Cardiac fibroblast (primary cell): Measurements from ENCODE around the gene SERINC4.
A peak's percentile ranks its signal among the peaks of the same experiment; 100 is the strongest.
"Not testable (repeated sequence)": the region's sequence is repeated elsewhere in the genome, so short reads cannot be mapped to it uniquely, and the experiment has no call there.

Experiments
- DNase-seq, 2 donors: peaks; one replicate each; pipeline versions ENCODE4 v3.0.0 to v3.0.0-alpha.2; 2010; ENCODE audit warnings: low read depth in 2 of 2
- H3K4me3 ChIP-seq, 2 donors: replicated peaks in 1 of 2; 1 replicate in 1 of 2; 2 replicates in 1 of 2; pipeline ENCODE4 v1.5.1; 2011; ENCODE audit warnings: low read depth in 2 of 2, low read length in 2 of 2, mild to moderate bottlenecking in 2 of 2, moderate library complexity in 1 of 2
- CTCF ChIP-seq: IDR thresholded peaks from one replicate; pipeline ENCODE4 v1.5.1; 2011; ENCODE audit warnings: low read depth, mild to moderate bottlenecking, low read length, inconsistent platforms

The SERINC4 gene

GRCh38 chr15:43826029-43826507 lies 26.0 kb upstream of the SERINC4 start:
- H3K4me3 ChIP-seq: no peak overlapping the region
- no peak for TF ChIP-seq CTCF
- DNase-seq: no peak

- DNase-seq, H3K4me3 ChIP-seq: not testable (repeated sequence)
These were observed 25.3 kb upstream of the SERINC4 start for GRCh38 chr15:43825305-43825704.

- DNase-seq: peak; percentile 98 to 99
- peak within 1 kb of the TSS; percentile 82 to 86 for H3K4me3 ChIP-seq
- no peak for TF ChIP-seq CTCF
These were observed 24.6 kb upstream of the SERINC4 start, which contains the start of gene MFAP1 for GRCh38 chr15:43824302-43825246. Gene MFAP1, minus strand, starts transcription at chr15:43824690. Its CDS starts 121 bp downstream, at chr15:43824569.

- DNase-seq: no peak
- no peak overlapping the region for H3K4me3 ChIP-seq
- no peak for TF ChIP-seq CTCF
These were observed 21.5 kb upstream of the SERINC4 start for GRCh38 chr15:43821505-43821904.

GRCh38 chr15:43815064-43815463 lies 15.0 kb upstream of the SERINC4 start:
- DNase-seq: not testable (repeated sequence)

GRCh38 chr15:43808960-43809678 lies 9.1 kb upstream of the SERINC4 start:
- H3K4me3 ChIP-seq: no peak overlapping the region
- no peak for TF ChIP-seq CTCF
- DNase-seq: no peak

More at GRCh38 chr15:43815064-43815463, 15.0 kb upstream of the SERINC4 start:
- H3K4me3 ChIP-seq: not testable (repeated sequence)

- no peak overlapping the region for H3K4me3 ChIP-seq
- no peak for TF ChIP-seq CTCF
- DNase-seq: no peak
These were observed 8.5 kb upstream of the SERINC4 start for GRCh38 chr15:43808435-43808950.

GRCh38 chr15:43802676-43803075 lies 2.7 kb upstream of the SERINC4 start:
- not testable (repeated sequence) for DNase-seq, H3K4me3 ChIP-seq
